NCI-H2227 (cell line): ENCODE results near the gene TOX2.
A peak's percentile ranks its signal among the peaks of the same experiment; 100 is the strongest.

ENCODE experiments used
- DNase-seq: peaks from one replicate; lab custom pipeline; 2025; ENCODE audit not compliant: unreplicated experiment; lab: John Stamatoyannopoulos, UW

TOX2 gene

DNA sequence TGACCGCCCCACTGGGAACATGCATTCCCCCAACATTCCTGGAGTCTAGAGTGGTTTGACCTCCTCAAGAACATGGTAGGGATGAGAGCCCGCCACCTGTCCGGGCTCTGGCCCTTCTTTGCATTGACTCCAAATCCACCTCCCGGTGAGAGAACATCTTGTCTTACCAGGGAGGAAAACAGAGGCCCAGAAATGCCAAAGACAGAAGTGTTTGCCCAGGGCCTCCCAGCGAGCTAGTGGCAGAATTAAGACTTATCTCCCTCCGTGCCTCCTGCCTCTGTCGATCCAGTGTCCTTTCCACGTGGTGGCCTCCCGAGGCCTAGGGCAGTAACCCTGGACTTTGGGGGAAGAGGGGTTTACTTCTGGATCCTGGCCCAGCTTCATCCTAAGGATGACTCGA, 137.5 kb downstream of the TOX2 start:
- DNase-seq = no peak

DNA sequence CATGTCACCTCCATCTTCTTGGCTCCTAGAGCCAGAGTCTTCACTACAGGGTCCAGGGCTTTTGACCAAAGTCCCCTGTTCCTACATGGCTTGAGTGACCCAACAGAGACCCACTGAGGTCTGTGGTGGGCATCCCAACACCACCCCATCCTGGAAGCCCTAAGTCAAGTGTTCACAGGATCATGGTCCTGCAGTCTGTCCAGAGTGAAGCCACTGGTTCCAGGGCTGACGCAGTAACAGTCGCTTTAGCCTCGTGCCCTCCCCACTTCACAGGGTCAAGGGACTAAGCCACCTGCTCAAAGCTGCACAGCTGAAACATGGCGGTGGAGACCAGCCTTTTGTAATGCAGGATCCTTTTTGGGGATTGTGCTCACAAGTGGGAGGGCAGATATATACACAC, 138.4 kb downstream of the TOX2 start:
- no peak for DNase-seq

DNA sequence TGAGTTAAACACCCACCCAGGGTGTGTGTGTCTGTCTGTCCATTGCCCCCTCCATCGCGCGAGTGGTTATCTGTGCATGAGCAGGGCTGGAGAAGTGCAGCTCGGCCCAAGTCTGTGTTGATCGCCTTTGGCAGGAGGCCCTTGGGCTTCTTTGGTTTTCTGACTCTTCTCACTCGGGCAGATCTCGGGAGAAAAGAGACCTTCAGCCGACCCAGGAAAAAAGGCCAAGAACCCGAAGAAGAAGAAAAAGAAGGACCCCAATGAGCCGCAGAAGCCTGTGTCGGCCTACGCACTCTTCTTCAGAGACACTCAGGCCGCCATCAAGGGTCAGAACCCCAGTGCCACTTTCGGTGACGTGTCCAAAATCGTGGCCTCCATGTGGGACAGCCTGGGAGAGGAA, 139.5 kb downstream of the TOX2 start:
- no peak for DNase-seq

DNA sequence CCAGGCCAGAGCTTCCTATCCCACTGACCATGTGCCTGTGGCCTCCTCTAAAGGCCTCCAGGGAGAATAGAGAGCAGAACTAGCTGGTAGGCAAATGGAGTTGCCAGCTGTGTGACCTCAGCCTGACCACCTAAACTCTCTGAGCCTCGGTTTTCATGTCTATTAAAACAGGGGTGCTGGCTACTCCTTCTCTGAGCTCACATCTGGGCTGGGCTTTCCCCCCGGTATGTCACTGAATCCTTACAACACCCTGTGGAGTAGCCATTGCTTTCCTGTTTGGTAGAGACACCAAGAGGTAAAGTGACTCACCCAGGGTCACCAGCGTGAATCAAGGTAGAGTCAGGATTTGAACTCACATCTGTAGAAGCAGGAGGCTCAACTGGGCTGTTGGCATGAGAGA, 140.2 kb downstream of the TOX2 start:
- DNase-seq = no peak

DNA sequence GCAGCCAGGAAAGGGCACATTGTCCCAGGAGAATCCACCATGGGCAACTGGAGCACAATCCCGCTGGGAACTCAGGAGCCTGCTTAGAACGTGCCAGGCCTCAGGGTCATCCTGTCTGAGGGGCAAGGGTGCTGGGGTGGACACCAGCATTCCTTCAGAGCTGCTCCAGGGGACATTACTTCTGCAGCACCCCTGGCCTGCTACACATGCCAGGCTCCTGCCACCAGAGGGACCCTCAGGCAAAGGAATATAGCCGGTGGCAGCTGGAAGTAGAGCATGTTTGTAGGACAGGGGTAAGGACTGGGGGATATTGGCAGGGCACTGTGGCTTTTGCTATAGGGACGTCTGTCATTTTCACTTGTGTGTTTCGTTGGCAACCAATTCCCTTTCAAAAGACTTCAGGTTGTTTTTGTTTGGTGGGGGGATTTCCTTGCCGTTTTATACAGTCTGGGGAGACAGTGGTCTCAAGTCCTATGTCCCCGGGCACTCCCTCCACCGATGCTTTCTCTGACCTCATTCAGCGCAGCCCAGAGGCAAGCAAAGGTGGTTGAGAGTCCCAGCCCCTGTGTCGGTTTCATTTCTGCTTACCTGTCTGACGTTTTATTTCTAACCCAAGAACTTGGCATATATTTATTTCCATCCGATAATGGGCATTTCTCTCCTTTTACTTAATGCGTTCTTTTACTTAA, 141.5 kb downstream of the TOX2 start:
- peak; percentile 30 for DNase-seq

DNA sequence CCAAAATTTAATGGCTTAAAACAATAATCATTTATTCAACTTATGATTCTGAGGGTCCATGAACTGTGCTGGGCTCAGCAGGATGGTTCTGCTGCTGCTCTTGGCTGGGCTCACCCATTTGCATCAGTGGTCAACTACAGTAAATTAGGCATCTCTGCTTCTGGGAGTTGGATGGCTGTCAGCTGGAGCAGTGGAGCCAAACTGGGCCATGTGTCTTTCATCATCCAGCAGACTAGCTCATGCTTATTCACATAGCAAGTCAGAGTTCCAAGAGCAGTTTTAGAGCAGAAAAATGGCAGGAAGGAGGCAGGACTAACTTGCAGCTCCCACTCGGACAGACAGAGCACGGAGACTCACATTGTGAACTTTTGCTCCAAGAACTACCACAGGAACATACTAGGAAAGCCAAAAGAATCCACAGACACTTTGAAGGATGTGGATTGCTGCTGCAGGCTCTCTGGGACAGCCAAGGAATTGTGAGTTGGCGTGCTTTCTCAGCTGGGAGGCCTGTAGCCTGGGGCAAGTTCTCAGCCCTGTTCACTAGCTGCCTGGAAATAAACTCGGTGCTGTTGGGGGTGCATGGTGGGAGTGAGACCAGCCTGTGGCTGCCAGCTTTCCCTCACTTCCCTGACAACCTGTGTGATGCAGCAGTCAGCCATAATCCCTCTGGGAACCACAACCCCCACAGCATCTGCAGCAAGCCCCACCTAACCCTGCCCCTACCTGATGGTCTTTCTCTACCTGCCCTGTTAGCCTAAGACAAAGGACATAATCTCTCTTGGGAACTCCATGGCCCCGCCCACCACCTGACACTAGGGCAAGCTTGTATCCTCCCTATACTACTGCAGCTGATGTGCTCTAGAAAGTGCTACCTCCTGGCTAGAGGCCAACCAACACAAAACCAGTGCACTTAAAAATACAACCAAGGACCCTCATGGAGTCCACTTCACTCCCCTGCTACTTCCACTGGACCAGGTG, 143.3 kb downstream of the TOX2 start:
- no peak for DNase-seq

DNA sequence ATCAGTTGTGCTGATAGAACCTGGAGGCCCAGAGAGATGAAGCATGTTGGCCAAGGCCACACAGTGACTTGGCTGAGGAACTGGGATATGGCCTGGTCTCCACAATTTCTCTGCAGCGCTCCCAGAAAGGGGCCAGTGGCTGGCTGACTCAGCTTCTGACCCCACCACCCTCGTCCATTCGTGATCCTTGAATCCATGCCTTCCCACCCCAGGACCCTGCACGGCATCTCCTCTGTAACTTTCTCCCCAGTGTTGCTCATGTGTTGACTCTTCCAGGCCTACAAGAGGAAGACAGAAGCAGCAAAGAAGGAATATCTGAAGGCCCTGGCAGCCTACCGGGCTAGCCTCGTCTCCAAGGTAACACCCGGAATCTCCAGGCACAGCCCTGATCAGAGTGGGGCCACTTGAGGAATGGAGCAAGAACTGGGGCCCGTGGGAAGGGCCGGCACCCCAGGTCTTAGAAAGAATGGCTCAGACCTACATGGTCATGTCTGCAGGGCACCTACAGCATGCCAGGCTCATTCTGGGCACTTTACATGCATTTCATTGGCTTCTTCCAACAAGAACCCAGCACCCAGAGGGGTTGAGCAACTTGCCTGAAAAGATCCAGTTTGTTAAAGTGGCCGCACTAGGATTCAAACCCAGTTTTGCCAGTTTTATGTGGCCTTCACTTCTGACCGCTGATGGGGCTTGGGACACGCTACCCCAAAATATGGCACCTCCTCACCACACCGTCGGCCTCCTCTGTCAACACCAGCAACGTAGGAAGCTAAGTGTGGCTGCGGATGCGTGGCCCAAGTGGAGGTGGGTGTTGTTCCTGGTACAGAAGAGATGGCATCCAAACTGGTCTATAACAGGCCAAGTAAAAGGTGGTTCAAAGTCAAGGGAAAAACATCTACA, 150.1 kb downstream of the TOX2 start:
- no peak for DNase-seq

DNA sequence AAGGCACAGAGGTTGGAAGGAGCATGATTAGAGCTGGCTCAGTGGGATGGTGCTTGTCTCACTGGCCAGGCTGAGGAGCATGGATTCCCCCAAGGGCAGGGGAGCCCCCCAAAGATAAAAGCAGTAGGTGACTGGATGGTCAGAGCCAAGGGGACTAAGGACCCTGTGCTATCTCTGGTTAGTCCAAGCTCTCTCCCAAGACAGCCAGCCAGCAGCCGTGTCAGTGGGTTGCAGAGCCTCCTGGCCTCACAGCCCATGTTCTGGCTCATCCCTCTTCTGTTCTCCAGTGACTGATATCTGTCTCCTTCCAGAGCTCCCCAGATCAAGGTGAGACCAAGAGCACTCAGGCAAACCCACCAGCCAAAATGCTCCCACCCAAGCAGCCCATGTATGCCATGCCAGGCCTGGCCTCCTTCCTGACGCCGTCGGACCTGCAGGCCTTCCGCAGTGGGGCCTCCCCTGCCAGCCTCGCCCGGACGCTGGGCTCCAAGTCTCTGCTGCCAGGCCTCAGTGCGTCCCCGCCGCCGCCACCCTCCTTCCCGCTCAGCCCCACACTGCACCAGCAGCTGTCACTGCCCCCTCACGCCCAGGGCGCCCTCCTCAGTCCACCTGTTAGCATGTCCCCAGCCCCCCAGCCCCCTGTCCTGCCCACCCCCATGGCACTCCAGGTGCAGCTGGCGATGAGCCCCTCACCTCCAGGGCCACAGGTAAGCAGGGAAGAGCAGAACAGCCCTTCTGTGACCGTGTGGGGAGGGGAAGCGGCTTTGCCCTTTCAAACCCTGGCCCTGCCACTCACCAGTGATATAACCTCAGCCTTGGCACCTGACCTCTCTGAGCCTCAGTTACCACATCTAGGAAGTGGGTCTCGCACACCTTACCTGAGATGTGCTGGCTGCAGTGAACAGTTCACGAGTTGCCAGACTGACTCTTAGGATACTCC, 151.0 kb downstream of the TOX2 start:
- DNase-seq = no peak

DNA sequence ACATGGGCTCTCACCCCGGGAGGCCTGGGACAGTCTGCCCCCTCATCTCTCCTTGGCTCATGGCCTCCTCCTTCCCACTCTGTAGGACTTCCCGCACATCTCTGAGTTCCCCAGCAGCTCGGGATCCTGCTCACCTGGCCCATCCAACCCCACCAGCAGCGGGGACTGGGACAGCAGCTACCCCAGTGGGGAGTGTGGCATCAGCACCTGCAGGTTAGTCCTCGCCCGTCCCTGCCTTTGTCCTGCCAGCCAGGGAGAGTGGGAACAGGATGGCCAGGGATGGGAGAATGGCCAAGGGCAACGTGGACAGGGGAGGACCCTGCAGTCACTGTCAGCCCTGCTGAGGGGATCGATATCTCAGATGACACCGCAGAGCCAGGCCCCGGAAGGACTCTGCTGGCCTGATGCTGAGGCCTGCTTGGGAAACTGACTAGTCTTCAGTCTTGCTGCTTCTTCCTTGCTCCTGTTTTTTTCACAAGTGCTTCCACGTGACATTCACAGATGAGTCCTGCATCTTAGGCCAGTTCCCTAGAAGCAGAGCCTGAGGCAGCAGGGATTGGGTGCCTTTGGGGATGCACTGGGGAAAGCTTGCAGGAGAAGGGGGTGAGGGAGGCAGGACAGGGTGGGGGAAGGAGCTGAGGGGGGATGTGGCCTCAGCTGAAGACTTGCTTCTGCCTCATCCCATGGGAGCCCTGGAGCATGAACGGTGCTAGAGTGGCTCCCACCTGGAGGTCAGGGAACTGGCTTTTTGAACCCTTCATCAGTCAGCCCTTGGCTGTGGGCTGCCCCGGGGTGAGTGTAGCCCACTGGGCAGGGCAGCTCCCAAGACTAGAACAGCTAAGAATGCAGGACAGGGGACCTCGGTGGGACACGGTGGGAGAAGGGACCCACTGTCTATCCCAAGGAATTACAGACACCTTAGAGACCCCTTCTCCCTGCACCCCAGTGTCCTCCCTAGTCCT, 152.3 kb downstream of the TOX2 start:
- no peak for DNase-seq

DNA sequence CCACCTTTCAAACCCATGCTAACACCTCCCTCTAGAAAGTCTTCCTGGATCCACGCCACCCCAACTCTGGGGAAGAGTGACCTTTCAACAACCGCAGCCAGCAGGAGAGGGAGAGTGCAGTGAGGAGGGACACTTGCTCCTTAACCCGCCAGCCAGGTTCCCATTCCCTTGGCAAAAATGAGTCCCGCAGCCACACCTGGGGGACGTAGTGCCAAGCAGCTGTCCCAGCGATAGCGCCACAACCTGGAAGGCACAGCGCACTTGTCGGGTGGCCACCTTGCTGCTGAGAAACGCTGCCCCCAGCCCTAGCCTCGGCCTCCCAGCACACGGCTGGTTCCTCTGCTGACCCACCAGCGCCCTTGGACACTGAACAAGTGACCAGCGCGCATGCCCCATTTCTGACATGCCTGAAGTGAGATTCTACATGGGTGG, 153.0 kb downstream of the TOX2 start:
- DNase-seq = no peak

DNA sequence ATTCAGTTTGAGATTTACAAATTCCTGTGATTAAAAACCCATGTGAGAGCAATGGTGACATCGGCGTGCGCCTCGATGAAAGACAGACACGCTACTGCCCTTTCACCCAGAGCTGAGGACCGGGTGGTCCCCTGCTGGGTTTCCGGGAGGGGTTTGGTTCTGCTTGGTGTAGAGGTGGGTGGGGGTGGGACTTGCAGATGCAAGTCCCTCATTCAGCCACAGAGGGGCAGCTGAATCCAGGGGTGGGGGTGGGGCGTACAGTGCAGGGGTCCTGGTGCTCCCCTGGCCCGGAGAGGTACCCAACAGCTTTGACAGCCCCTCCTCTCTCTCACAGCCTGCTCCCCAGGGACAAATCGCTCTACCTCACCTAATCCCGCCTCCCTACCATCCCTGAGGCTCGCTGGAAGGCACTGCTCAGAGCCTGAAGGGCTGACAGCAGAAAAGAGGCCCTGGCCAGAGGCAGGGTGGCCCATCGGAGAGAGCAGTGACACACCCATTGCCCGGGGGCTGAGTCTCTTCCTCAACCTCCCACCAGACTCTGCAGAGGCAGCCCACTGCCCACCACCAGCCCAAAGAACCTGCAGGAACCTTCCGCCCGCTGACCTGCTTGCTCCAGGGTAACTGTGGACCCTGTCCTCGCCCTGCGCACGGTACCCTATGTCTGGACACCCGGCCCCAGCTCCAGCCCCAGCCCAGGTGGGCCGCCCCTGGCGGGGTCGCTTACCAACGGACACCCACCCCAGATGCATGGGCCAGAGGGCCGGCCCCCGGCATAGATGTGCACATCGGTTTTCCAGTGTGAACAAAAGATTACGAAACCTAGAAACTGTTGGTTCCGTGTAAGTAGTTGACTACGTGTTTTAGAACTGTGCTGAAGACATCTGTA, 153.9 kb downstream of the TOX2 start:
- DNase-seq = no peak

DNA sequence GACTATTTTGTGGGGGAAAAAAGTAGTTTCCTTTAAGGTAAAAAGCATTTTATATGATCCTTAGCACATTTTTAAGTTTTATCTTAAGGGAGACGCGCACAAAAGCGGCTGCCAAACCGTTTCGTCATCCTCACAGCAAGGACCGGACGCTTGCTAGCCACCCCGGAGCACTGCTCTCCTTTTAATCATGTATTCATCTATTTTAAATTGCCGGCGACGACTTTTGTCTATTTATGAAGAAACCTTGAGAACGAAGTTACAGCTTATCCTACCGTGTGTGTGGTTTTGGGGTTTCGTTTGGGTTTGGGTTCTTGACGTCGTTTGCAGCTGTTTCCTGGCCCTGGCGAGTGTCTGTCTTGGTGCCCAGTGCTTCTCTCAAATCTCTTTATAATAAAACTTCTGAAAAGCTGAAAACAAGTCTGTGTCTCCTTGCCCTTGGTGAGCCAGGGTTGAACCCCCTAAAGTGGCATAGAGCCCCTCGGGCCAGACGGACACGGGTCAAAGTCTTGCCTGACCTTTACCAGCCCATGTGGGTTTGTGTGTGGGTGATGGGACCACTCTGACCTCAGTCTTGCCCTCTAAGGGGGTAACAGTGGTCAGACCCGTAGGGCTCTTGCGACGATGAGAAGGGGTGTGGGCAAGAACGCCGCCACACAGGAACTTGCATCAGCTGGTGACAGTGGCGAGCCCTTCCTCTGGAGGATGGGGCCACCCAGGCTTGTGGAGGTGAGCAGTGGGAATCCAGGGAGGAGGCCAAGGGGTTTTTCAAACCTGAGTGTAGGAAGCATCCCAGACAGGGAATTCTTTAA, 154.8 kb downstream of the TOX2 start:
- DNase-seq = no peak

DNA sequence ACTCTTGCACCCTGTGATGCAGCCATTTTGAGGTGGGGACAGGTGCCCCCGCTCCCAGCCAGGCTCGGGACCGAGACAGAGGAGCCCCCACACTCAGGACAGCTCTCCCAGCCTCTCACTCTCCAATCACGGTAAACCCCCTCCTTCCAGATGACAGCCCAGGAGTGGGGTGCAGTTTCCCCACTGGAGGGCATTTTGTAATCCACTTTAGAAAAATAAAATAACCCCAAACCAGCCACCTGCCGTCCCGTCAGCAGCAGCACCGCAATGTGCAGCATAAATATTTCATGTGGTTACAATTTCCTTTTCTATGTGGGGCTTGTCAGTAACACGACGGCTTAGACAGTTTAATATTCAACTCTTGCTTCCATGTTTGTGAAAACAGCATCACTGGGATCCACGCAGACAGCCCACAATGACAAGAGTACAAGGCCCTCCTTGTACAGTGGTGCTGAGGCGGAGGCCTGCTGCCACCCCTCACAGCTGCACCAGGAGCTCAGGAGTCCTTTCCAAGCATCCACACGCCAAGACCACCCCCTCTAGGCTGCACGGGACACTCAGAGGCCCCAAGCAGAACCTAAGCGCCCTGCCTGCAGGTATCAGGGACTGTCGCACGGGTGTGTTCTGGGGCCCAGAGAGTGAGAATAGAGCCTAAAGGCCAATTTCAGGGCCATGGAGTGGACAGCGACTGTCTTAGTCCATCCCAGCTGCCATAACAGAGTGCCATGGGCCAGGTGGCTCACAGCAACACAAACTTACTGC, 155.7 kb downstream of the TOX2 start:
- DNase-seq = no peak

DNA sequence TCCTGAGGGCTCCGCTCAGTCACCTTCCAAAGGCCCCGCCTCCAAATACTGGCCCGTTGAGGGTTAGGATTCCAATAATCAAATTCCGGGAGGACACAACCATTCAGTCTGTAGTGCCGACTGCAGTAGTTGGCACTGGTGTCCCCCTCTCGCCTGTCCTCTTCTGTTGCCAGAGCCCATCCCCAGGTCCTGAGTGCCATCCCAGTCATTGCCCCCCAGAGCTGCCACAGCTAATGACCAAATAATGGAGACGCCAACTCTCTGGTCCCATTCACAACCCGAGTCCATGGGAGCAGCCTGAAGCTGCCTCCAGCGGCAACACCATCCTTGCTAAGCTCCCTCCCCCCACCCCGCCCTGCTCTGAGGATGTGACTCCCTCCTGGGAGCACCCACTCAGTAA, 156.4 kb downstream of the TOX2 start:
- DNase-seq = no peak

DNA sequence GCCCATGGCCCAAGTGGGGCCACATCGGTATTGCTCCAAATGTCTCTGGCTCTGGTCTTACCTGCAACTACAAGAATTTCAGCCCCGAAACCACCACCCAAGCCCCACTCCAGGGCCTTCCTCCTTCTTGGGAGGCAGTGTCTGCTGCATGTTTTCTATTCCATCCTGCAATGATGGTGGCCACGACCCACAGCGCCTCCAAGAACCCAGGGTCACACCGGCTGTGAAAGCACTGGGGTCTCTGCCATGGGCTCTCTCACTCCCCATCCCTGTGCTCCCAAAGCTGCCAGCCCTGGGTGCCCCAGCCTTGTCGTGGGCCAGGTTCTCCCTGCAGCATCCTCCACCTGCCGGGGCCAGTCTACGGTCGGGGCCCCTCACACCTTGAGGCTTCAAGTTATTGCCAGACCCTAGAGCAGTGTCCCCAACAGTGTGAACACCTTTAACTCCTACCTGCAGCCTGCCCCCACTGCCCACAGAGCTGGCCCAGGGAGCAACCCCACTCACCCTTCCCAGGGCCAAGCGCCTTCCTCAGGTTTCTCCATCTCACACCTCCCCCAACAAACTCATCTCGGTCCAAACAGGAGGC, 157.0 kb downstream of the TOX2 start:
- DNase-seq = no peak

DNA sequence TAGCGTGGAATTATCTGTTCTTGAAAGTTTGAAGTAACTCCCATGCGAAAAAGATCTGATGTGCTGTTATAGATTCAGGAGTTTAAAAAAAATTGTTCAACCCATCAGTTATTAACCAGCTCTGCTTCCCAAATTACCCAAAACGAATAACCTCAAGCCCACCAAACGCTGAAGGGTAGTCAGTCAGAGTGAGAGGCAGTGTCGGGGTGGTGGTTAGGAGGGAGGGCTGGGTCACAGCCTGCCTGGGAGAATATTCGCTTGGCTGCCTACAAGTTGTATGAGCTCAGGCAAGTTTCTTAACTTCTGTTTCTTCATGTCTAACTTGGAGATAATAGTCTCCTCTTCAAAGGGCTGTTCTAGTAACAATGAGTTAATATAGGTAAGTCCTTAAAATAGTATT, 157.7 kb downstream of the TOX2 start:
- DNase-seq = no peak
